ENCODE measurements around the gene NUMBL. TPM values are rescaled to one million over a fixed set of nuclear protein-coding genes. Genes with fewer than 3 reads are reported as not detected.

Gene NUMBL
- total and polyA plus RNA-seq, 2 of the 4 experiments (the other 2 are of a cell fraction) = 6.3 to 29.0 TPM

GRCh38 chr19:40619333-40620160 is 70.9 kb downstream of the NUMBL start:
- Histone ChIP-seq H3K9me3 (ENCODE audit: control insufficient read depth, insufficient read depth, low read length) (no peaks in the 10 kb centered on the region), H3K4me1 (ENCODE audit: control insufficient read depth, insufficient read depth, low read length) (peaks cover 17% of the 10 kb centered on the region; the same call in 1 of the 2 replicates), H3K27me3 (ENCODE audit: control insufficient read depth, insufficient read depth, low read length) (no peaks in the 10 kb centered on the region), H3K9ac (ENCODE audit: low read depth, low read length) (no peak overlapping the region), H3K79me1 (ENCODE audit: low read depth in 1 of 2, low read length in 2 of 2) (peaks cover 4 to 24% of the 10 kb centered on the region in 2 experiments), H3K36me3 (ENCODE audit: control insufficient read depth, insufficient read depth, low read length) (peaks cover 61% of the 10 kb centered on the region), H2AK5ac (ENCODE audit: low read depth, low read length) (no peak overlapping the region), H3K9me1 (ENCODE audit: insufficient read depth, low read length) (peaks cover 16% of the 10 kb centered on the region), H2BK20ac (ENCODE audit: low read depth, low read length) (no peak overlapping the region), H3K14ac (replicated peaks; ENCODE audit: low read depth, low read length) (no peak overlapping the region), H3K27ac (ENCODE audit: insufficient read depth, low read length) (no peak overlapping the region), H2AK9ac (replicated peaks; ENCODE audit: low read depth, low read length, poor library complexity) (no peak overlapping the region), H3K4me2 (ENCODE audit: low read depth, low read length) (no peak overlapping the region), H3K4ac (ENCODE audit: low read depth, low read length) (no peak overlapping the region), H4K20me1 (ENCODE audit: insufficient read depth, low read length) (peaks cover 10% of the 10 kb centered on the region), H2BK120ac (ENCODE audit: low read depth, low read length) (no peak overlapping the region), H3K23ac (ENCODE audit: low read depth, low read length) (no peak overlapping the region), H2AFZ (replicated peaks; ENCODE audit: low read length, poor library complexity) (no peak overlapping the region), H3K56ac (ENCODE audit: extremely low read depth, insufficient read depth, low read length) (no peak overlapping the region), H2BK5ac (ENCODE audit: low read depth, low read length, poor library complexity, severe bottlenecking) (no peak overlapping the region), H4K91ac (ENCODE audit: insufficient read depth, low read depth, low read length) (no peak overlapping the region), H4K5ac (ENCODE audit: low read depth, low read length) (no peak overlapping the region), H3K18ac (ENCODE audit: low read depth, low read length) (no peak overlapping the region), H2BK15ac (ENCODE audit: low read depth, low read length) (no peak overlapping the region), H4K8ac (ENCODE audit: low read depth in 2 of 2, low read length in 2 of 2) (no peak overlapping the region), H3K4me3 (ENCODE audit: insufficient read depth, low read depth, low read length) (no peak overlapping the region)
- dilution Hi-C loops (cut with HindIII; ENCODE audit: low sequenced_read_pairs, unreplicated experiment) (no loop called here), in situ Hi-C loops (cut with MboI; ENCODE audit: low sequenced_read_pairs) (no loop called here), intact Hi-C loops (cut with micrococcal nuclease) (no loop called here)
- POLR2A ChIA-PET (ENCODE audit: unreplicated experiment) = no interaction called here
- CTCF ChIA-PET = interaction anchor here (0.6 kb wide), 1 partner anchor 1568 kb away, joined by 3 read pairs; no protein-coding TSS in a partner anchor
- no peak for ATAC-seq (ENCODE audit: low read depth)
- DNase-seq = no peak
- 54% methylated on average over 4 of the region's 11 CpGs; no CpG with 5 or more reads in 1 of the 2 experiments for WGBS, 2 experiments (ENCODE audit: extremely low coverage in 2 of 2, insufficient read length in 1 of 2)
- no TSS peak for BruUV-seq (replicated peaks)
- TF ChIP-seq BHLHE40 (IDR thresholded peaks at IDR 0.05; ENCODE audit: low read depth, low read length) (no peak), ELK1 (IDR thresholded peaks at IDR 0.05; ENCODE audit: borderline replicate concordance, low read depth, low read length) (no peak), POLR2A (IDR thresholded peaks at IDR 0.05; ENCODE audit: low read depth, low read length) (no peak), NFE2L2 (IDR thresholded peaks at IDR 0.05; ENCODE audit: low read depth, low read length) (no peak), RAD21 (IDR thresholded peaks at IDR 0.05; ENCODE audit: low read length) (no peak), CHD1 (IDR thresholded peaks at IDR 0.05; ENCODE audit: low read depth, low read length) (no peak), MXI1 (IDR thresholded peaks at IDR 0.05; ENCODE audit: borderline replicate concordance, low read depth, low read length) (no peak), RFX5 (IDR thresholded peaks at IDR 0.05; ENCODE audit: low read depth, low read length) (no peak), MAZ (IDR thresholded peaks at IDR 0.05; ENCODE audit: borderline replicate concordance, low read depth, low read length) (no peak)
